HG03066 (cell line): ENCODE measurements around the gene STK24.

Experiments used
- ATAC-seq: cut with Tn5 transposase; IDR thresholded peaks from one replicate; pipeline ENCODE4 v1.9.1; 2021; ENCODE audit warnings: low read depth; ENCODE audit not compliant: unreplicated experiment

STK24 gene

GRCh38 chr13:98495627-98496478 lies 81.1 kb downstream of the STK24 start:
- no peak for ATAC-seq

GRCh38 chr13:98494769-98495168 lies 82.1 kb downstream of the STK24 start:
- ATAC-seq: no peak

GRCh38 chr13:98493042-98493712 lies 83.7 kb downstream of the STK24 start:
- no peak for ATAC-seq

GRCh38 chr13:98492335-98493041 lies 84.4 kb downstream of the STK24 start:
- no peak for ATAC-seq

- ATAC-seq: no peak
These were observed 86.0 kb downstream of the STK24 start for GRCh38 chr13:98490866-98491265.

- no peak for ATAC-seq
These were observed 86.6 kb downstream of the STK24 start for GRCh38 chr13:98490195-98490836.

- ATAC-seq: no peak
These were observed 87.3 kb downstream of the STK24 start for GRCh38 chr13:98489446-98490194.

- peak; percentile 53 for ATAC-seq
These were observed 88.2 kb downstream of the STK24 start for GRCh38 chr13:98488736-98489135.

GRCh38 chr13:98487522-98487921 lies 89.4 kb downstream of the STK24 start:
- no peak for ATAC-seq

GRCh38 chr13:98487016-98487415 lies 89.9 kb downstream of the STK24 start:
- ATAC-seq: no peak

- no peak for ATAC-seq
These were observed 90.5 kb downstream of the STK24 start for GRCh38 chr13:98486412-98486811.

- ATAC-seq: no peak
These were observed 91.3 kb downstream of the STK24 start for GRCh38 chr13:98485561-98485960.

- ATAC-seq: peak; percentile 40
These were observed 92.4 kb downstream of the STK24 start for GRCh38 chr13:98484289-98485219.

GRCh38 chr13:98483601-98484288 lies 93.2 kb downstream of the STK24 start:
- ATAC-seq: no peak

GRCh38 chr13:98482476-98483444 lies 94.1 kb downstream of the STK24 start:
- no peak for ATAC-seq

- no peak for ATAC-seq
These were observed 95.7 kb downstream of the STK24 start for GRCh38 chr13:98480915-98481877.
